Lower leg skin (tissue), 4 donors: ENCODE data around the gene FAM83E. TPM values are rescaled to one million over a fixed set of nuclear protein-coding genes. Genes with fewer than 3 reads are reported as not detected.

Experiments used
- DNase-seq, 2 donors: peaks; one replicate each; pipeline ENCODE4 v3.0.0-alpha.2; 2019; ENCODE audit warnings: low spot score in 2 of 2
- H3K4me3 ChIP-seq: fragments of 200-600 bp; sonication (generic); 2 replicates; pipeline ENCODE4 v1.5.1; 2017; ENCODE audit warnings: mild to moderate bottlenecking, low read depth; ENCODE audit not compliant: poor library complexity, severe bottlenecking
- POLR2A ChIP-seq, 2 donors: fragments of 450-650 bp; IDR thresholded peaks; one replicate each; pipeline ENCODE4 v1.6.1; 2016 to 2017; ENCODE audit warnings: antibody characterized with exemption in 2 of 2, mild to moderate bottlenecking in 1 of 2, moderate library complexity in 1 of 2
- WGBS, 2 donors: methylation state at CpG; one replicate each; pipeline ENCODE4 v1.1.5; 2018; 5-methylcytosine and 5-hydroxymethylcytosine counted together
- intact Hi-C: fragments of 100-400 bp; cut with DNase I; formaldehyde crosslinking; loops from one replicate; pipeline ENCODE4 v1.15.0; 2023; ENCODE audit warnings: low total_unique reads
- total RNA-seq, 4 donors: library from RNA; depleted of rRNA; stranded (reverse); fragments of >200 nt; gene quantifications; one replicate each; pipeline ENCODE4 v1.1.0, GENCODE V29; 2016
- TF ChIP-seq, protein P1 (sequence below), 3 donors: fragments of 450-650 bp; IDR thresholded peaks; one replicate each; pipeline ENCODE4 v1.5.1; 2016; ENCODE audit warnings: antibody characterized with exemption in 3 of 3, mild to moderate bottlenecking in 3 of 3, moderate library complexity in 2 of 3

Gene FAM83E
- total RNA-seq, 4 donors from 2014 or later: 0.53 to 8.2 (median 3.8) TPM

DNA sequence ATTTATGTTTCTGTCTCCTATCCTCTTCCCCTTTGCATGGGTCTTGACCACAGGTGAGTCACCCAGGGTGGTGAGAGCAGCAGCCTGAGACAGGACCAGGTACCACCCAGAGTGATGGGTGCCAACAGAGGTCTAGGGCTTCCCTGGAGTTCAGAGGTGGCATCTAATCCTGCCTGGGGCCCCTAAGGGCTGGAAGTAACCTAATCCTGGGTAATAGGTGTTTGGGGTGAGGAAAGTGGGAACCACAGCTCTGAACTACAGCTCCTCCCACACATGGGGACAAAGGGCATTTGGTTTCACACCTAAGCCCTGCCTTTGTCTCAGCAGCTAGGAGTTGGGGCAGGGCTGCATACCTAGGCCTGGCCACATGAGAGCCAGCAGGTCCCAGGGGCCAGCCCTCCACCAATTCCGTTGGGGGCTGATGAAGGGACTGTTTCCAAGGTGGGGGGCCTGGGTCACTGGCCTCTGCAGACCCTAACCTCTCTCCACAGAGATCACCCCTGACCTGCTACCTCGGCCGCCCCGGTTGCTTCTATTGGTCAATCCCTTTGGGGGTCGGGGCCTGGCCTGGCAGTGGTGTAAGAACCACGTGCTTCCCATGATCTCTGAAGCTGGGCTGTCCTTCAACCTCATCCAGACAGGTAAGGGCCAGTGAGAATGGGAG, 12.5 kb upstream of the FAM83E start:
- no peak for DNase-seq
- WGBS, 2 donors: 80% methylated on average over 6 of the region's 6 CpGs
- intact Hi-C loops: no loop called here
- no peak for TF ChIP-seq POLR2A (IDR thresholded peaks at IDR 0.05)
- TF ChIP-seq, protein P1, sequence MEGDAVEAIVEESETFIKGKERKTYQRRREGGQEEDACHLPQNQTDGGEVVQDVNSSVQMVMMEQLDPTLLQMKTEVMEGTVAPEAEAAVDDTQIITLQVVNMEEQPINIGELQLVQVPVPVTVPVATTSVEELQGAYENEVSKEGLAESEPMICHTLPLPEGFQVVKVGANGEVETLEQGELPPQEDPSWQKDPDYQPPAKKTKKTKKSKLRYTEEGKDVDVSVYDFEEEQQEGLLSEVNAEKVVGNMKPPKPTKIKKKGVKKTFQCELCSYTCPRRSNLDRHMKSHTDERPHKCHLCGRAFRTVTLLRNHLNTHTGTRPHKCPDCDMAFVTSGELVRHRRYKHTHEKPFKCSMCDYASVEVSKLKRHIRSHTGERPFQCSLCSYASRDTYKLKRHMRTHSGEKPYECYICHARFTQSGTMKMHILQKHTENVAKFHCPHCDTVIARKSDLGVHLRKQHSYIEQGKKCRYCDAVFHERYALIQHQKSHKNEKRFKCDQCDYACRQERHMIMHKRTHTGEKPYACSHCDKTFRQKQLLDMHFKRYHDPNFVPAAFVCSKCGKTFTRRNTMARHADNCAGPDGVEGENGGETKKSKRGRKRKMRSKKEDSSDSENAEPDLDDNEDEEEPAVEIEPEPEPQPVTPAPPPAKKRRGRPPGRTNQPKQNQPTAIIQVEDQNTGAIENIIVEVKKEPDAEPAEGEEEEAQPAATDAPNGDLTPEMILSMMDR (IDR thresholded peaks at IDR 0.05): no peak
- H3K4me3 ChIP-seq: no peak overlapping the region

DNA sequence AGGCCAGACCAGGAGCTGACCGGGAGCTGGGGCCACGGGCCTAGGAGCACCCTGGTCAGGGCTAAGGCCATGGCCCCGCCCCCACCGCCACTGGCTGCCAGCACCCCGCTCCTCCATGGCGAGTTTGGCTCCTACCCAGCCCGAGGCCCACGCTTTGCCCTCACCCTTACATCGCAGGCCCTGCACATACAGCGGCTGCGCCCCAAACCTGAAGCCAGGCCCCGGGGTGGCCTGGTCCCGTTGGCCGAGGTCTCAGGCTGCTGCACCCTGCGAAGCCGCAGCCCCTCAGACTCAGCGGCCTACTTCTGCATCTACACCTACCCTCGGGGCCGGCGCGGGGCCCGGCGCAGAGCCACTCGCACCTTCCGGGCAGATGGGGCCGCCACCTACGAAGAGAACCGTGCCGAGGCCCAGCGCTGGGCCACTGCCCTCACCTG, 11.0 kb upstream of the FAM83E start:
- TF ChIP-seq, protein P1 (IDR thresholded peaks at IDR 0.05): no peak
- no peak for TF ChIP-seq POLR2A (IDR thresholded peaks at IDR 0.05)
- intact Hi-C loops: no loop called here
- WGBS, 2 donors: 87 to 92% methylated on average over 17 to 27 of the region's 30 CpGs
- DNase-seq: no peak
- H3K4me3 ChIP-seq: no peak overlapping the region

DNA sequence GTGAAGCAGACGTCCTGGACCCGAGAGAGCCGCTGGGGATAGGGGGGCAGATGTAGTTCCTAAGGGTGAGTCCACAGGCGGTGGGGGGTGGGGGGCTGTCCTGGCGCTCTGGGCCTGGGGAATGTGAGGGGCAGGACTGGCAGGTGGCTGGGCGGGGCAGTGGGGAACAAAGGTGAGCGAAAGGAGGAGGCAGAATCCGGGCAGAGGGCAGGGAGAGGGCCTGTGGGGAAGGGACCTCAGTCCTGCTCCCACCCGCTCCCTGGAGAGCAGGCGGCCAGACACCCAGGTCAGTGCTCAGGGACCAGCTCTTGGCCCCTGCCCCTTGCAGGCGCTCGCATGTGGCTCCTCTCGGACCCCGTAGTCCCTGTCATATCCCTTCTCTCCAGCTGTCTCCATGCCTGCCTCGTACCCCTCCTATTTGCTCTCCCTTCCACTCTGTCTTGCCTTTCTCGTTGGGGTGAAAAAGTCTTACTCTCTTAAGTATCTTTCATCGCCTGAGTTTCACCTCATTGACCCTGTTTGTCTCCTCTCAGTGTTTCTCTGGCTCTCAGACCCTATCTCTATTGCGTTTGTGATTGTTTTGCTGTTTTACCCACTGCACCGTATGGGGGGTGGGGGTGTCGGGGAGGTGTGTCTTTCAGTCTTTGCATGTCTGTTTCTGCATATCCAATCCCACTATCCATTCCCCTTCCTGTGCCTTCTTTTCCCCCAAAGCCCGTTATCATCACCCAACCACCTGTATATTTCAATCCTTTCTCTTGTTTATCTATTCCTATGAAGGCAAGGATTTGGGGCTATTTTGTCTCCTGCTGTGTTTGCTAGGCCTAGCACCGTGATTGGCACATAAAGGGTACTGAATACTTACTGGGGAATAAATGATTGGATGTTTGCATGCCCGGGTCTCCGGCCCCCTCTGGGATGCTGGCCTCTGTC, 10.2 kb upstream of the FAM83E start:
- 64 to 65% methylated on average over 24 of the region's 24 CpGs for WGBS, 2 donors
- intact Hi-C loops: no loop called here
- DNase-seq: no peak
- TF ChIP-seq POLR2A (IDR thresholded peaks at IDR 0.05): no peak
- TF ChIP-seq, protein P1 (IDR thresholded peaks at IDR 0.05): no peak
- no peak overlapping the region for H3K4me3 ChIP-seq

- TF ChIP-seq, protein P1 (IDR thresholded peaks at IDR 0.05): no peak
- no peak for TF ChIP-seq POLR2A (IDR thresholded peaks at IDR 0.05)
- no peak overlapping the region for H3K4me3 ChIP-seq
- intact Hi-C loops: no loop called here
- 2% methylated on average over 28 to 40 of the region's 40 CpGs for WGBS, 2 donors
- peak; percentile 95 to 99 for DNase-seq
Observed at GRCh38 chr19:48624067-48624594, 9.3 kb upstream of the FAM83E start.

DNA sequence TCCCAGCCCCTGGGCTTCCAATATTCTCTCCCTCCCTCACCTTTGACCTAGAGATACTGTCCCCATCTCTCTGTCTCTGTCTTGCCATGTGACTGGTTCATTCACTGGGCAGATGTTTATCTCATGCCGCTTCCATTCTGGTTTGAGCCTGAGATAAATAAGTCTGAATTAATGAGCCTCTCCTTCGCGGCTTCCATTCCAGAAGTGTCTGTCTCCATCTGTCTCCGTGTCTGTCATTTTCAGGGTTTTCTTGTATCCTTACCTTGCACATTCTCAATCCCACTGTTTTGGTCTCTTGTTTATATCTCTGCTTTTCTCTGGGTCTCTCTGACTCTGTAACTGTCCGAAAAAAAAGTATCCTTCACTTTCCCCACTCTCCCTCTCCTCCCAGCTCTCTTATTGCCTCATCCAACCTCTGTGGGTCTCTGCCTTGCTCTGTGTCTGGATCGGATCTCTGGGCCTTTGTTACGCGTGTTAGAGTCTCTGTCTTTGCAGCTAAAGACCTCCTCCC, 8.7 kb upstream of the FAM83E start:
- no peak for TF ChIP-seq POLR2A (IDR thresholded peaks at IDR 0.05)
- TF ChIP-seq, protein P1 (IDR thresholded peaks at IDR 0.05): no peak
- whole genome bisulfite sequencing, 2 donors: 11 to 19% methylated on average over 8 of the region's 8 CpGs
- intact Hi-C loops: no loop called here
- DNase-seq: no peak
- no peak overlapping the region for H3K4me3 ChIP-seq
